Measurements from ENCODE around the gene ZBTB3.

The ZBTB3 gene

GRCh38 chr11:62709247-62710000 lies 44.5 kb downstream of the ZBTB3 start:
- 0 out of 2 replicates have a peak, but pooled peaks have one; percentile 3 for TF ChIP-seq CTCF (IDR thresholded peaks at IDR 0.05; ENCODE audit: control insufficient read depth, extremely low read depth, insufficient read depth)
- DNase-seq (ENCODE audit: low read depth), result peak; percentile 98
- peak overlapping the region; percentile 59 for H3K4me3 ChIP-seq (ENCODE audit: low read depth, low read length)

GRCh38 chr11:62708793-62709192 lies 45.2 kb downstream of the ZBTB3 start:
- no peak for DNase-seq (ENCODE audit: low read depth)
- no peak for TF ChIP-seq CTCF (IDR thresholded peaks at IDR 0.05; ENCODE audit: control insufficient read depth, extremely low read depth, insufficient read depth)
- H3K4me3 ChIP-seq (ENCODE audit: low read depth, low read length), result peak overlapping the region; percentile 59

DNA sequence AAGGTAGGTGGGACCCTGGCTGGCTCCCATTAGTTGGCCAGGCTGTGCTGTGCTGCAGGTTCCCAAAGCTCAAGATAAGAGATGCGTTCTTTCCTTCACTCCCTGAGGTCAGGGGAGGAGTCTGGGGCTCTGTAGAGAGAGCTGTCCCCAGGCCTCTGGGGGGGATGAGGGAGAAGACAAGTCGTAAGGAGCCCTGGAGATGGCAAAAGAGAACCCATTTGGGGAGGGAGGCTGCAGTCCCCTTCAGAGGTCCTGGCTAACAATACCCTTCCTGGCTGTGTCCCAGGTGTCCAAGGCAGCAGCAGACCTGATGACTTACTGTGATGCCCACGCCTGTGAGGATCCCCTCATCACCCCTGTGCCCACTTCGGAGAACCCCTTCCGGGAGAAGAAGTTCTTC lies 45.6 kb downstream of the ZBTB3 start:
- TF ChIP-seq CTCF (IDR thresholded peaks at IDR 0.05; ENCODE audit: control insufficient read depth, extremely low read depth, insufficient read depth), result no peak
- DNase-seq (ENCODE audit: low read depth), result no peak
- H3K4me3 ChIP-seq (ENCODE audit: low read depth, low read length), result peak overlapping the region; percentile 59

- peak within 1 kb of the TSS; percentile 81 for H3K4me3 ChIP-seq (ENCODE audit: low read depth, low read length)
- DNase-seq (ENCODE audit: low read depth), result no peak
- no peak for TF ChIP-seq CTCF (IDR thresholded peaks at IDR 0.05; ENCODE audit: control insufficient read depth, extremely low read depth, insufficient read depth)
Observed at GRCh38 chr11:62707277-62707861, 46.6 kb downstream of the ZBTB3 start, which contains the start of the genes BSCL2 and GNG3. Gene BSCL2 (minus strand): TSS chr11:62707424. CDS start chr11:62707195, 229 bp downstream. Gene GNG3 (plus strand): TSS chr11:62707676. CDS start chr11:62708296, 620 bp downstream.

DNA sequence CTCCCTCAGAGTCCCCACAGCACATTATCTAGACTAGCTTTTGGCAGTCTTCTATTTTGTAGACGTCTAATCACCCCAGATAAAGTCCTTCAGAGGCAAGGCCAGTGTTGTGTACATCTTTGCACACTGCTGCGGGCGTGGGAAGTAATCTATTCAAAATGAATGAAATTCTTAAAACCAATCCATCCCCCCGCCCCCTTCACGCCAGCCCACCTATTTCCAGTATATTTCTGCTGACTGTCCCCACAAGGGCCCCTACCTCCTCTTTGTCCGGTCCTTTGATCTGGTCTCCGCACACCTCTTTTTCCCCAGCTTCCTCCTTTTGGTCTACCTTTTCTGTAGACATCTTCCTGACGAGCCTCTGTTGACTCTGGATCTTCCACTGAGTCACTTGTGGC lies 47.1 kb downstream of the ZBTB3 start:
- no peak for TF ChIP-seq CTCF (IDR thresholded peaks at IDR 0.05; ENCODE audit: control insufficient read depth, extremely low read depth, insufficient read depth)
- peak overlapping the region; percentile 81 for H3K4me3 ChIP-seq (ENCODE audit: low read depth, low read length)
- DNase-seq (ENCODE audit: low read depth), result no peak

DNA sequence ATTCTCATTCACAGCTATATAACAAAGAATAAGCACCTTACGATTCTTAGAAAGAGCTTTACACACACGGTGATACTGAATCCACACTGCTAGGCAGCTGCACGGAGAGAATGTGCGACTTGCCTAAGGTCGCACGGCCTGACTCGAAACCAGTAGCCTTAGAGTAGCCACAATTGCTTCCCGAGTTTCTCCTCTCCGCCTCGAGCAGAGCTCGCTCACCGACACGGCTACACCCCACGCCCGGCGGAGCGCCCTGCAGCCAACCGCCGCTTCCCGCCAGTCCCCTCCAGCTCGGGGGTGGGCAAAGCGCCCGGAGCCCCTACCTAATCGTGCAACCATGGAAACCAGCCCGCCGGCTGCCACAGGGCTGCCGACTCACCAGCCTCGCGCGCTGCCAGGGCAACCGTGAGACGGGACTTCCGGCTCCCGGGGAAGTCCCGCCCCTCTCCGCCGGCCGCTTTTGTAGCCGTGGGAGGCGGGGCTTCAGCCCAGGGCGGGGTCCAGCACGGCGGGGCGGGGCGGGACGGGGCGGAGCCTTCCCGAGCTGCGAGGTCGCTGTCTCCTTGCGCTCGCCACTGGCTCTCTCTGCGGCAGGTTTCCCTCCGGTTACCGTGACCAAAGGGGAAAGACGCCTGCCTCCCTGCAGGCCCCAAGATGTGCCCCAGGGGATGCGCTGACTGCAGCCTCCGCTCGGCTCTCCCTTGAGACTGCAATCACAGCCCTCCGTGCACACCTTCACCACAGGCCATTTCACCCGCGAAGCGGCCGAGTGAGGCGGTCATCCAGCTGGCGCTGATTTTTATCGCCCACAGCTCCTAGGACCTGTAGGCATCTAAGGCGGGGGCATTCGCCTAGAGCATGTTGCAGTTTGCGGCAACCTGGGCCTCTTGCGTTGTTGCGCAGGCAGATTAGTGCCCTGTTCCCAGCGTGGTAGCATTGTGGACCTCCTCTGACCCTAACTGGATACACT lies 47.8 kb downstream of the ZBTB3 start:
- no peak for TF ChIP-seq CTCF (IDR thresholded peaks at IDR 0.05; ENCODE audit: control insufficient read depth, extremely low read depth, insufficient read depth)
- DNase-seq (ENCODE audit: low read depth), result no peak
- peak overlapping the region; percentile 81 for H3K4me3 ChIP-seq (ENCODE audit: low read depth, low read length)
